Activated CD4-positive, alpha-beta T cell treated with anti-CD3 and anti-CD28 coated beads, Interleukin-2, Interleukin-6, amounts not matched to agents 100 ng/mL and 50 ng/mL, durations not matched to agents 16 hours and 8 hours (primary cell): ENCODE data around the gene ATG7.
A peak's percentile ranks its signal among the peaks of the same experiment; 100 is the strongest.

ENCODE experiments used
- DNase-seq: peaks from one replicate; pipeline ENCODE4 v3.0.0-alpha.2; 2020

The ATG7 gene

DNA sequence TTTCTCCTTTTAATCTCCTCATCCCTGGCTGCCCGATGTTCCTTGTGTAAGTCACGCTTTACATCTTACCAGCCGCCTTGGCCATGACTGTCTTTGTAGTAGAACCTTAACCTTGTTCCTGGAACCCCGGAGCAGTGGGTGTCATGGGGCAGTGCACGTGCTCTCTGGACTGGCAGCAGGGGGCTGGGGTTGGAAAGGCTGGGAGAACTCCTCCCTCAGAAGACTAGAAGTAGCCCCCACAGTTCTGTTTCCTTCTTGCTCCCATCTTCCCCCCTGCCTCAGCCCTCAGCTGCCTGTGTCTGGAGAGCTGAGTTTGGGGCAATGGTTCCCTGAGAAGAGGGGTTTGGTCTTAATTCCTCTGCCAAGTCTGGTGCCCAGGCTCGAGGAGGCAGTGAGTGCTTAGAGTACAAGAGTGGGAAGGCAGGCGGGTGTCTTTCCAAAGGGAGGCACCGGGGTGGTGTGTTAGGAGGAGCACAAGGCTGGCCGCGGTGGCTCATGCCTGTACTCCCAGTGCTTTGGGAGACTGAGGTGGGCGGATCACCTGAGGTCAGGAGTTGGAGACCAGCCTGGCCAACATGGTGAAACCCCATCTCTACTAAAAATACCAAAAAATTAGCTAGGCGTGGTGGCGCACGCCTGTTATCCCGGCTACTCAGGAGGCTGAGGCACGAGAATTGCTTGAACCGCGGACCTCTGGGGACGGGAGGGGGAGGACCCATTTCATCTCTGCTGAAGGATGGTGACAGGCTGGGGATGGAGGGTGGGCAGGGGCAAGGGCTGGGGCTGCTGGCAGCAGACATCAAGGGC, 271.1 kb downstream of the ATG7 start:
- no peak for DNase-seq

DNA sequence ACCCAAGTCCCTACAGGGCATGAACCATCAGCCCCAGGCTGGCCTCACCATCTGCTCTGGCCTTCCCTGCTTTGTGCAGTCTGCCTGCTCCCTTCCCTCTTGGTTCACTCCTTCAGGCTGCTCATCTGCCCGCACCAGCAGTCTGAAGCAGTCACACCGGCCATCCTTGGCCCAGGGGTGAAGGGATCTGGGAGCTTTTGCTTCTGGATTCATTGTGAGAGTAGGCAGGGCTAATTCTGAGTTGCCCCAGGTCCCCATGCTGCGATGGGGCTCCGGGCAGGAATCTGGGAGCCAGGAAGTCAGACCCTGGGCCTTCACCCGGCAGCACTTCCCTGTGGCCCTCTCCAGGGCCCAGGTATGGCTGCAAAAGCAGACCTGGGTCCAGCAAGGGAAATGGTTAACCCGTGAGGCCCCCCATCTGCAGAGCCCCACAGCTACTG, 271.8 kb downstream of the ATG7 start:
- DNase-seq: no peak

DNA sequence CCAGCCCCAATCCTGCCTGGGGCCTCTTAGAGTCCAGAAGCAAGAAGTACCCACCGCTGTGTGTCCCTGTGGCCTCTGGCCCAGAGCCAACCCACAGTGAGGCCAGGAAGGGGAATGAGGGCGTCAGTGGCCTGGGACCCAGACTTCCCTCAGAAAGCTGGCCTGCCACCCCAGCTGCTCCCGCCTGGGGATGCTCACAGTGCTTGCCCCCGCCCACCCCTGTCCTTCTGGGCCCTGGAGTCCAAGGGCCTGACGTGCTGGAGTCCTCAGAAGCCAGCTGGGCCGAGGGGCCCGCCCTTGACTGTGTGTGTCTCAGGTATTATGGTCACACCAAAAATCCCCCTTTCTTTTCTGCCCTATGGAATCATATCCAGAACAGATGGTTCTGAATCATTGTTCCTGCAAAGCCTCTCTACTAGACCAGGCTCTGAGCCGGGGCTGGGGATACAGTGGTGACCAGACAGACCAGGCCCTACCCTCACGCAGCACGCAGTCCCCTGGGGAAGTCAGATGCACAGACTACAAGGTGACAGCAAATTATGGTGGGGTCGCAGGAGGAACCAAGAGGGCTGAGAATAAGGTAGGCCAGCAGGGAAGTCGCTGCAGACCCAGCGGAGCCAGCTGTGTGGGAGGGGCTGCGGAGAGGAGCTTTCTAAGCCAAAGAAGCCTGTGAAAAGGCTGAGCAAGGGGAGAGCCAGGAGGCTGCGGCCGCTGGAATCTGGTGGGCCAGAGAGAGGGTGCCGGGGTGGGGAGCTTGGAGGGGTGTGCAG, 272.4 kb downstream of the ATG7 start:
- DNase-seq: no peak

DNA sequence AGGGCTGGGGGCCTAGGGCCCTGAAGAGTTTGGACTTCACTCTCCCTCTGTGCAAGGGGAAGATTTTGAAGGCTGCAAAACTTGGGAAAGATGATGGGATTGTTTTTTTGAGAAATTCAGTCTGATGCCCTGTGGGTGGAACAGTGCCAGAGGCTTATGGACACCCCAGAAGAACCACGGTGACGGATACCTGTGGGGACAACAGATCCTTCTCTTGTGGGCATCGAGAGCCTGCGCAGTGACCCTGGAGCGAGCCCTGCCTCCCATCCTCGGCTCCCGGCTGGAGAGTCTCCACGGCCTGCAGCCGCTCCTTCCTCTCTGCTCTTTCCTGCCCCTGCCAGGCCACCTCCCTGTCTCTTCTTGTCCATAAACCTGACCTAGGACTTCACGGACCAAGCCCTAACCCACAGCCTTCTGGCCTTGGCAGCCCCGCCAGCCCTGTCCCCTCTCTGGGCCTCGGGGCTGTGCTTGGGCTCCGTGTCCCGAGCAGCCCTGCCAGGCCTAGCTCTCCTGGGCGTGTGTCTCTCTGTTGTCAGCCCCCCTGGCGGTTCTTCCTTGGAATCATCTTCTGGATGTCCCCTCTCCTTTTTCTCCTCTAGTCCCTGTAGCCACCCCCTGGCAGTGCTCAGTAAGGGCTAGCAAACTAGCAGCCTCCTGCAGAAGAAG, 273.1 kb downstream of the ATG7 start:
- no peak for DNase-seq

DNA sequence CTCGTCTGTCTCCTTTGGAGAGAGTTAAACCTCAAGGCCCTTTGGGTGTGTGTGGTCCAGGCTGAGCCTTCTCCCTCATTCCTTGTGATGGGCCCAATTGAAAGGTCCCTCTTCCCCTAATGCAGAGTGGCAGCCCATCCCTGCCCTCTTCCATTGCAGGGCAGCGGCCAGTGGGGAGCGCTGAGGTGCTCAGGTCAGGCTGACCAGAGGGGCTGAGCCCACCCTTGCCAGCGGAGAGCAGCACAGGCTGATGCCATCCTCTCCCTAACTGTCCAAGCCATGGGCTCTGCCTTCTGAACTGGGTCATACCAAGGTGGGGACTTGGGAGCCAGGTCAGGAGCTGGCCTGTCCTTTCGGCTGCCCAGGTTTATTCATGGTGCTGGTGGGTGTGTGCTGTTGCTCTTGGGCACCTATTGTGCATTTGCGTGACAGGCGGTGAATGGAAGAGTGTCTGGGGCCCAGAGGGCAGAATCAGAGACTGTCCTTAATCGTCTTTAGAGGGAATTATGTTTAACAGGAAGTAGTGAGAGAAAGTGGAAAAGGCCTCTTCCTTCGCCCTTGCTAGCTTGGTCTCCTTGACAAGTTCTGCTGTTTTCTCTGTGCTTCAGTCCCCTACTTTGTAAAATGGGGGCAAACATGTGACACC, 274.6 kb downstream of the ATG7 start:
- no peak for DNase-seq

DNA sequence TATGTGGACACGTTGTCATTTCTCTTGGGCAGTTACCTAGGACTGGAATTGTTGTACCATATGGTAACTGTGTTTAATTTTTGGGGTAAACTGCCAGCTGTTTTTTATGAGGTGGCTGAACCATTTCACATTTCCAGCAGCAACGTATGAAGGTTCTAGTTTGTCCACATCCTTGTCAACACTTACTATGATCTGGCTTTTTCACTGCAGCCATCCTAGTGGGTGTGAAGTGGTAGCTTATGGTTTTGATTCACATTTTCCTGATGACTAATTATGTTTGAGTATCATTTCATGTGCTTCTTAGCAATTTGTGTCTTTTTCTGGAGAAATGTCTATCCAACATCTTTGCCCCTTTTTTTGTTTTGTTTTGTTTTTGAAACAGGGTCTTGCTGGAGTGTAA, 275.3 kb downstream of the ATG7 start:
- peak; percentile 9 for DNase-seq

DNA sequence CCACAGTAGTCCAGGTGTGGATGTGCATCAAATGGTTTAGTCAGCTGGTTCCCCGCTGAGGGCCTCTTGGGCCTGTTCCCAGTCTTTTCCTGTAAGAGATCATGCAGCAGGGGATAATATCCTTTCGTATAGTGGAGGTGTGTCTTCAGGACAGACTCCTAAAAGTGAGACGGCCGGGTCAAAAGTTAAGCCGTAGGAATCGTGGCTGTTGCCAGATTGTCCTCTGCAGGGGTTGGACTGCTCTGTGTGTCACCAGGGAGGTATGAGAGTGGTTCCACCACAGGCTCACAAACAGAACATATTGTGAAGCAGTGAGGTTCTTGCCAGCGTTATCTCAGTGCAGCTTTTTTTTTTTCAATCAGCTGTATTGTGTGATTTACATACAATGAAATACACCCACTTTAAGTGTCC, 276.5 kb downstream of the ATG7 start:
- DNase-seq: no peak

DNA sequence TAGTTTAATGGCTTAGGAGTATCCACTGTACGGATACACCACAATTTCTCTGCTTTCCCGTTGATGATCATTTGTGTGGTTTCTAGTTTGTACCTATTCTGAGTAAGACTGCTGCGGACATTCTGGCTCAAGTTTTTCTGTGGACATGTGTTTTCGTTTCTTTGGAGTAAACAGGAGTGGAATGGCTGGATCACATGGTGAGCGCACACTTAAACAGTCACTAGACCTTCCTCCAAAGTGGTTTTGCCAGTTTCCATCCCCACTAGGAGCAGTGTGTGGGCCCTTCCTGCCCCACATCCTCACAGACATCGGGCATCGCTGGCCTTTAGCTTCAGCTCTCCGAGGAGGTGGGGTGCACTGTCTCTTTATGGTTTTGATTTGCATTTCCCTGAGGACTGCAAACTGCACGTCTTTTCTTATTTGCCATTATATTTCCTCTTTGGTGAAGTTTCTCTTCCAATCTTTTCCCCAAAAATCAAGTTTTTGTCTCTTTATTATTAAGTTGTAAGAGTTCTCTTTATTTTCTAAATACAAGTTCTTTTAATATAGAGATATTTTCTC, 277.5 kb downstream of the ATG7 start:
- DNase-seq: no peak

DNA sequence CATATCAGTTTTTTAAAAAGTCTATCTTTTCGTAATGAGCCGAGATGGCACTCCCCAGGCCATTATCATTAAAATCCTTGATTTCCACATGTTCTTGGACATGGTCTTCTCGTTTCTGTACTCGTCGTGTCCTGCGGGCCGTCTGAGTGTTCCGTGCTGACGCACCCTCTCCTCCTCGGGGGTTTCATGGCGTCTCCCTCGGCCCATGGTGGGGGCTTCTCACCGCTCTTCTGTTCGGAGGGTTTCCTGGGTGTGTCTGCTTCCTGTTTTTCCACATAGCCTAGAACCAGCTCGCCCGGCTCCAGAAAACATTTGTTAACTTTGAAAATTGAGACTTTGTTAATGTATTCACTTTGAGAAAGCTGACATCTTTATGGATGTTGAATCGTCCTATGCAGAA, 278.8 kb downstream of the ATG7 start:
- DNase-seq: no peak

DNA sequence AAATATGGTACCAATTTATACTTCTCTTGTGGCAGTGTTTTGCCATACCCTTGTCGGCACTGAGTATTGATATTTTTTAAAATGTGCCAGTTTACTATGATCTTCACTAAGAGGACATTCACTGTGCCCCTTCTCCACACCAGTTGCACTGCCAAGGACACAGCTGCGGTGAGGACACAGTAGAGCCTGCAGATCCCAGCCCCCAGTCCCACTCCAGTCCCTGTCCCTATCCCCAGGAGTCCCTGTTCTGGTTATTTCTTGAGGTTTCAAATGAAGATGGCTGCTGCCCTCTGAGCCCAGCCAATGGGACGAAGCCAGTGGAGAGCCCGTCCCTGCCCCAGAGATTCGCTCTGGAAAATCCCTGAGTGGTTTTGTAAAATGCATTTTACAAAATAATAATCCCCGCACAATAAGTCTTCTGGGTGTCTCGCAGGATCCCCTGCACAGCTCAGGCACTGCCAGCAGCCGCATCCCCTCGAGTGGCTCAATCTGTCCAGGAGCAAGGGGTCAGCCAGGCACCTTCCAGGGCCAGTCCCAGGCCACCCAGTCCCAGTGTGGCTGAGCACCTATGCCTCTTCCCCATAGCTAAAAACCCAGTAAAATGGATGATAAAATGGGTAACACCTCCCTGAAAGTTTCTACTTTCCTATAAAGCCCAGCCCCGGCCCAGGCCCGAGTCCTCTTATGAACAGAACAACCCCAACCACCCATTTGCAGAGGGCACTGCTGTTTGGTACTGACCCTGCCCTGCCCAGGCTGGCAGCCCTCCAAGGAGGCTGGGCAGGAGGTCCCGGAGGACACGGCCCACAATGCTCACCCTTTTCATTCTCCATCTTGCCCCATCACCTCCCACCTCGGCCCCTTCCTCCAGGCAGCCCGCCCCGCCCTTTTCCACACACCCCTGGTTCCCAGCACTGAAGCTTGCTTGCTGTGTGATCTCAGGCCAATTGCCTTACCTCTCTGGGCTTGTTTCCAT, 280.4 kb downstream of the ATG7 start:
- DNase-seq: no peak

DNA sequence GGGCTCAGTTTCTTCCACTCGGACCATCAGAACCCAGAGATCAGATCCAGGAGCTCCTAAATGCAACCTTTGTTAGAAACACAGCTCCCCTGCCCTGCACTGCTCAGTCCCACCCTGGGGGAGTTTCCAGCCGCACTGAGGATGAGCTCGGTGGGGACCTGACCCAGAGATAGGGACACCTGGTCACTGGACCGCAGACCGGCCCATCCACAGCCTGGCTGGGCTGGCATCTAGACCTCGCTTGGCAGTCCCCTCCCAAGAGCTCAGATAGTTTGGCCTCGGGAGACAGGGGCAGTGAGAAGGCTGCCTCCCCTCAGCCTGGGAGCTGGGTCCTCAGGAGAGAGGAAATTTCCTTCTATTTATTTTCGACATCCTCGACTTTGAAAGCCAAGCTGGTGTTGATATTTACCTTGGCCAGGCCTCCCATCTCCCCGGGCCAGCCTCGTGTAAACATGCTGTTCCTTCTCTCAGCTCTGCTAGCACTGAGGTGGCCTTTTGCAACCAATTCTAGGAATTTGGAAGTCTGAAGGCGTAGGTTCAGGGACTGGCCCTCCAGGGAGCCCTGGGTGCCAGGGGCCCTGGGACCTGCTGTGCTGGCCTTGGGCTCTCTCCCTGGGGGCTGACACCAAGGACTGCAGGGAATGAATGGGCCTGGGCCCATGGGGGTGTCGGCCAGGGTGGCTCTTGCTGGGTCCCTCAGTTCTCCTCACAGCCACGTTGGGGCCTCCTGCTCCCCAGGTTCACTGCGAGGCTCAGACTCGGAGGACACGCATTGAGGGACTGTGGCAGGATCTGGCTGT, 281.4 kb downstream of the ATG7 start:
- DNase-seq: no peak

DNA sequence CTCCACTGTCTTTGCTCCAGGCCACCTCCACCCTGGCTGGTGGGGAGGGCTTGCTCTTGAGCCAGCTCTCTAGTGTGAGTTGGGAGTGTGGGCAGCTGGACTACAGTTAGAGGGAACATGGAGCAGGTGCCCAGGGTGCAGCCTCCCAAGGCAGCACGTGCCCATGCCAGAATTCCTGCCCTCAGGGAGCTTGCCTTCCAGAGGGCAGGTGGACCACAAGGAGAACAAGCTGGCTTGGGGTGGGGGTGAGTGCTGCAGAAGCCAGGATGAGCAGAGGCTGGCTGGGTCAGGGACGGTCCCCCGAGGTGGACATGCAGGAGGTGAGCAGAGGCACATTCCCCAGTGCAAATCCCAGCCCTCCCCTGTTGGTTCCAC, 282.0 kb downstream of the ATG7 start:
- no peak for DNase-seq

DNA sequence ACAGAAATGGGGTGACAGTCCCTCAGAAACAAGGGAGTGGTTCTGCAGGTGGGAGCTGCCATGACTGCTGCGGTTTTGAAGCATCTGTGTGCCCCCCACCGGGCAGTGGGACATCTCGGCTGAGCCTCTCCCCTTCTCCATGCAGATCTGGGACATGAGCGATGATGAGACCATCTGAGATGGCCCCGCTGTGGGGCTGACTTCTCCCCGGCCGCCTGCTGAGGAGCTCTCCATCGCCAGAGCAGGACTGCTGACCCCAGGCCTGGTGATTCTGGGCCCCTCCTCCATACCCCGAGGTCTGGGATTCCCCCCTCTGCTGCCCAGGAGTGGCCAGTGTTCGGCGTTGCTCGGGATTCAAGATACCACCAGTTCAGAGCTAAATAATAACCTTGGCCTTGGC, 282.5 kb downstream of the ATG7 start:
- DNase-seq: no peak

DNA sequence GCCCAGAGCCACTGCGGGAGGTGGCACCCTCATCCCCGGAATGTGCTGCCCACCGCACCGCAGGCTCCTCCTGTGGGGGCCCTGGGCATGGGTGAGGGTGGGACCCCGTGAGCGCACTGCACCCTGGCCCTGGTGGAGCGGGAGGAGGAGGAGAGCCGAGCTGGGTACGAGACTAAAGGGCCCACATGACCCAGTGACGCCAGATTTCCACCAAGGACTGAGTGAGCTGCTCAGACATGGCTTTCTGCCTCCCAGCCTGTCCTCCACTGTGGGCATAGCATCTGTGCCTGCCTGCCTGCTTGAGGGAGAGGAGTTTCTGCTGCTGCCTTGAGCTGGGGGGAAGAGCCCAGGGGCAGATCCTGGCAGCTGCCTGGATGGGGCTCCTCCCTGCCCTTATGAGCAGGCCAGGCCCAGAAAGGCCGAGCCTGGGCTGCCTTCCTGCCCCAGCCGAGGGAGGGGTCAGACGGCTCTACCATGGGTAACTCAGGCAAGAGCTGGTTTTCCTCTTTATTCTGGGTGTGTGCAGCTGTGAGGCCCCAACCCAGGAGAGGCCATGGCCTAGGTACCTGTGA, 283.1 kb downstream of the ATG7 start:
- no peak for DNase-seq

DNA sequence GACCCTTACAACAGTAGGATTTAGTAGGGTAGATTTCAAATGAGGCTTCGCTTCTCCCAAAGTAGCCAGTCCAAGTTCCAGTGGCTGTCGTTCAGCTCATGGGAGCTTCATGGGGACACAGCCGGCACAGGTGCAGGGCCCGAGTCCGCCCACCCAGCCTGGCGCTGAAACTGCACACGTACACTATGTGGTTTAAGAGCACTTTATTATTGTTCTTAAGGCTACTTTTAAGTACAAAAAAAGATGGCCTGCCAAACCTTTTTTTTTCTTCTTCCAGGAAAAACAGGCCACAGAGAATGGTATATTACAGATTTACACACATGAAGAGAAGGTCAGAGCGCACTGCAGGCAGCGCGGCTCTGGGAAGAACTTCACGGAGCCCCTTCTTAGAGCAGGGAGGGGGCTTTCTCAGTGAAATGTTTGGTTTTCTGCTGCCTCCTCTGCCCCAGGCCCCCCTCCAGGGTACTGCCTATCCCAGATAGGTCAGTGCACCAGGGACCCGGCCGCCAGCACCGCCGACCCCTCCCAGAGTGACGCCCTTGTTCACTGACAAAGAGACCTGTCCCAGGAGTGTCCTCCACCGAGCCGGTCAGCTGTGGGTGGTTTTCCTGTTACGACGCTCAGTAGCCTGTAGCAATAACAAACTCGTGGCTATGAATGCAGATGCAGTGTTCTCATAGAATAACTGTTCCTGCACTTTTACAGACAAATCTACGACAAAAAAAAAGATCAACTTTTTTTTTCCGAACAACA, 283.9 kb downstream of the ATG7 start:
- DNase-seq: no peak

DNA sequence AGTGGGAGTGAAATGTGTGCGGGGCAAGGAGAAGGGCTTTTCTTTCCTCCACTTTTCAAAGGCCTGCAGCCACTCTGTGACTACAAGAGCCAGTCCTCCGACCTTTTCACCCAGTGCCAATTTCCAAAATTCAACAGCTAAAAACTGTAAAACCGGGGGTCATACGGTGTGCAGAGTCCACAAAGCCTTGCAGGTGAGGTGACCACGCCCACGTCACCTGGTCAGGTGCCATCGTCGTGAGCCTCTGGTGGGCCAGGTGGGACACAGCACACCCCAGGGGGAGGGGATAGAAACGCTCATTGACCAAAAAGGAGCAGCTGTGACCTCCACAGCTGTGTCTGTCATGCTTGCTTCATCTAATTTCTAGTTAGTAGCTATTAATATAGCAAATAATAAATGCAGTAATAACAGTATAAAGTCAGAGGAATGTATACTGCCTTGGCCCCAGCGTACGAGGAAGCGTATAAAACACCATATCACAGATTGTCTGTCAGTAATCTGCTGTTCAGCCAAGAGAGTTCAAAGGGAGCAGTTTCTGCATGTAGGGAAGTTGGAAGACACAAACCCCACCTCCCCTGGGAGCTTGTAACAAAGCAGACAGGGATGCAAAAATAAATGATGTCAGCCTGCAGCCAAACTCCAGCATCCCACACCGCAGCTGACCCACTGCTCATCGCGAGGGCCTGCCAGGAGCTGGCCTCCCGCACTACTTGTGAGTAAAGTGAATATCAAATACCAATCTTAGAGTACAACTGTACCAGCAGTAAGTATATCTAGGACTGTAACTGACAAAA, 284.9 kb downstream of the ATG7 start:
- no peak for DNase-seq

DNA sequence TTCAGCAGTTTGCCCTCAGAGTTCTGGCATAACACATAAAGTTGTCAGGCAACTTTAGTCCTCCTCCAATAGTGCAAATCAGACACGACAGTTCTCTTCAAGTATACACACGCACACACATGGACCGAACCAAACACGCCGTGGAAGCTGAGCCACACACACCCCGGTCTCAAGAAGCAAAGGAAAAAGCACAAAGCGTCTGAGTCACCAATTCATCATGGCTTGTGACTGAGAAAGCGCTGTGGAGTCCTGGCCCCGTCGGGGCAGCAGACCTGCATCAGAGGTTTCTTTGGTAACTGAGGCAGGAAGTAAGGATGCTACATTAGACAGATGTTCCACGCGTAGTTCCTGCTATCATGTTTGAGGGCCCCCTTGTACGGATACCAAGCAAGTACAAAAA, 285.8 kb downstream of the ATG7 start:
- DNase-seq: peak; percentile 15

DNA sequence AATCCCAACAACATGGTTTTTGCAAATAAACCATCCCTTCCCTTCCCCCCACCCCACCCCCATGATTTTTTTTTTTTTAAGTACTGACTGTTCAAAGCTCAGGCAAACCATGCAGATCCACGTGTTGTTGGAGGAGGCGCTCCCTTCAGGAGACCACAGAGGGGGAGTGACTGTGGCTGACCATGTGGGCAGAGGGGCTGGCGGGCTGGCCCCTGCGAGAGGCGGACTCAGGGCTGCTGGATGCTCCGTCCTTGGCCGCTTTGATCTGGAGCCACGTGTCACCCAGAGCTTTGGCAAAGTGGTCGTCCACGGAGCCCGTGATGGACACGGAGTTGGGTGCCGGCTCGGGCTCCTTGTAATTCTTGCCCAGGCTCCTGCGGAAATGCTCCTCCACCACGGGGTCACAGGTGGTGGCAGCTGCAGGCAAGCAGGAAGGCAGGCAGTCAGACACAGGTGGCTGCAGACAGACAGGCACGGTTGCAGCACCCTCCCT, 286.3 kb downstream of the ATG7 start:
- DNase-seq: no peak
